Measurements from ENCODE around the gene CNTNAP2.
"Not testable (repeated sequence)": the region's sequence is repeated elsewhere in the genome, so short reads cannot be mapped to it uniquely, and the experiment has no call there.

The CNTNAP2 gene

GRCh38 chr7:147771344-147771743, 1654.7 kb downstream of the CNTNAP2 start:
- Histone ChIP-seq H3K4me3 (no peak overlapping the region), H3K27ac (no peak overlapping the region)
- TF ChIP-seq CTCF (IDR thresholded peaks at IDR 0.05): no peak
- no peak for DNase-seq (ENCODE audit: low spot score)

- Histone ChIP-seq H3K4me3 (no peak overlapping the region), H3K27ac (no peak overlapping the region)
- no peak for DNase-seq (ENCODE audit: low spot score)
- TF ChIP-seq CTCF (IDR thresholded peaks at IDR 0.05): no peak
Observed at GRCh38 chr7:147774461-147774860, 1657.9 kb downstream of the CNTNAP2 start.

GRCh38 chr7:147775516-147776284, 1659.1 kb downstream of the CNTNAP2 start:
- TF ChIP-seq CTCF (IDR thresholded peaks at IDR 0.05): no peak
- Histone ChIP-seq H3K4me3 (no peak overlapping the region), H3K27ac (no peak overlapping the region)
- DNase-seq (ENCODE audit: low spot score): no peak

- no peak for DNase-seq (ENCODE audit: low spot score)
- TF ChIP-seq CTCF (IDR thresholded peaks at IDR 0.05): no peak
- no peak overlapping the region for H3K4me3 ChIP-seq
- no peak overlapping the region for H3K27ac ChIP-seq
Observed at GRCh38 chr7:147777309-147777708, 1660.7 kb downstream of the CNTNAP2 start.

- TF ChIP-seq CTCF (IDR thresholded peaks at IDR 0.05): no peak
- no peak overlapping the region for H3K27ac ChIP-seq
- H3K4me3 ChIP-seq: no peak overlapping the region
- no peak for DNase-seq (ENCODE audit: low spot score)
Observed at GRCh38 chr7:147779949-147780348, 1663.3 kb downstream of the CNTNAP2 start.

- TF ChIP-seq CTCF (IDR thresholded peaks at IDR 0.05): no peak
- H3K27ac ChIP-seq: no peak overlapping the region
- H3K4me3 ChIP-seq: no peak overlapping the region
- DNase-seq (ENCODE audit: low spot score): no peak
Observed at GRCh38 chr7:147796581-147796980, 1680.0 kb downstream of the CNTNAP2 start.

GRCh38 chr7:147798001-147798400, 1681.4 kb downstream of the CNTNAP2 start:
- TF ChIP-seq CTCF (IDR thresholded peaks at IDR 0.05): no peak
- Histone ChIP-seq H3K4me3 (no peak overlapping the region), H3K27ac (no peak overlapping the region)
- no peak for DNase-seq (ENCODE audit: low spot score)

- H3K4me3 ChIP-seq; DNase-seq (ENCODE audit: low spot score); H3K27ac ChIP-seq: not testable (repeated sequence)
Observed at GRCh38 chr7:147801762-147802161, 1685.2 kb downstream of the CNTNAP2 start.

Measured in coronary artery (tissue), 2 donors.